Gastroesophageal sphincter (tissue), 3 donors: ENCODE data around the gene FSD1L.

Experiments used
- CTCF ChIP-seq, 4 experiments: fragments of 200-600 bp in 2 of 4; fragments of 450-650 bp in 2 of 4; sonication (generic) in 1 of 4; IDR thresholded peaks; one replicate each; pipeline ENCODE4 v1.5.1; 2017 to 2019; ENCODE audit warnings: antibody characterized with exemption in 4 of 4, mild to moderate bottlenecking in 2 of 4, moderate library complexity in 2 of 4
- POLR2A ChIP-seq, 2 donors: fragments of 450-650 bp; IDR thresholded peaks; one replicate each; pipeline ENCODE4 v1.6.1; 2017; ENCODE audit warnings: antibody characterized with exemption in 2 of 2, mild to moderate bottlenecking in 2 of 2, moderate library complexity in 1 of 2

DNA sequence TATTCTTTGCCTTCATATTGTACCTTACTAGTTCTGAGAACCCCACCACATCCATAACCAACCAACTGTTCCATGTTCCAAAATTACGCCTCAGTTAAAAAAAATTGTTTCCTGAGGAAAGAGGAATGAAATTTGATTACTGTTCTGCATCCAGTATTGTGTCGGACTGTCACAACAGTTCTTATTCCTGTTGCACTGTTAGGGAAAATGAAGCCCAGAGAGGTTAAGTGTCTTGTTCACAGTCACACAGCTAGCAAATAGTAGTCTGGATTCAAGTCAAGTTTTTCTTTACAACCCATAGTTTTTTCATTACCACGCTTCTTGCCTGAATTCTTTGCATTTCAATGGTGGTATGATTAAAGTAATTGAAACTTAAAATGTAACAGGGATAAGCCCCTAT lies 4.4 kb downstream of the FSD1L start:
- no peak for TF ChIP-seq CTCF (IDR thresholded peaks at IDR 0.05)
- TF ChIP-seq POLR2A (IDR thresholded peaks at IDR 0.05) = no peak
